KMS-11 (cell line): Measurements from ENCODE around the gene TBC1D19.

Experiments used
- H2AFZ ChIP-seq: fragments of 200-600 bp; sonication (generic); 2 replicates; pipeline ENCODE4 v1.6.1; 2016; ENCODE audit warnings: antibody characterized with exemption, mixed run types, low read depth
- H3K27ac ChIP-seq: fragments of 200-600 bp; sonication (generic); 2 replicates; pipeline ENCODE4 v1.6.1; 2016; ENCODE audit warnings: mild to moderate bottlenecking, mixed run types
- H3K27me3 ChIP-seq: fragments of 200-600 bp; sonication (generic); 2 replicates; pipeline ENCODE4 v1.6.1; 2017; ENCODE audit warnings: mild to moderate bottlenecking, low read depth, mixed run types, moderate library complexity; ENCODE audit not compliant: insufficient read depth
- H3K36me3 ChIP-seq: fragments of 200-600 bp; sonication (generic); 2 replicates; pipeline ENCODE4 v1.6.1; 2017; ENCODE audit warnings: mild to moderate bottlenecking, mixed run types; ENCODE audit not compliant: insufficient read depth
- H3K4me1 ChIP-seq: fragments of 200-600 bp; sonication (generic); 2 replicates; pipeline ENCODE4 v1.6.1; 2016; ENCODE audit warnings: mild to moderate bottlenecking, low read depth, mixed run types; ENCODE audit not compliant: poor library complexity, severe bottlenecking
- H3K4me2 ChIP-seq: fragments of 200-600 bp; sonication (generic); 2 replicates; pipeline ENCODE4 v1.7.0; 2016; ENCODE audit warnings: mild to moderate bottlenecking, mixed run types
- H3K4me3 ChIP-seq: fragments of 200-600 bp; sonication (generic); IDR thresholded peaks from 2 replicates; pipeline ENCODE4 v1.6.1; 2017; ENCODE audit warnings: low read depth, low read length, mixed read lengths; ENCODE audit not compliant: insufficient read depth
- H3K79me2 ChIP-seq: fragments of 200-600 bp; sonication (generic); 2 replicates; pipeline ENCODE4 v1.6.1; 2016; ENCODE audit warnings: low read depth, mixed run types; ENCODE audit not compliant: insufficient read depth
- H3K9ac ChIP-seq: fragments of 200-600 bp; sonication (generic); 2 replicates; pipeline ENCODE4 v1.6.1; 2016; ENCODE audit warnings: mild to moderate bottlenecking, mixed run types
- H4K20me1 ChIP-seq: fragments of 200-600 bp; sonication (generic); 2 replicates; pipeline ENCODE4 v1.6.1; 2016; ENCODE audit warnings: mild to moderate bottlenecking, mixed run types; ENCODE audit not compliant: insufficient read depth
- CTCF ChIP-seq: fragments of 200-600 bp; sonication (generic); conservative IDR thresholded peaks from 2 replicates; pipeline ENCODE4 v1.6.1; 2017; ENCODE audit warnings: low read depth, mild to moderate bottlenecking, antibody characterized with exemption, low read length, moderate library complexity, mixed read lengths

Gene TBC1D19

GRCh38 chr4:26558166-26558895, 25.6 kb upstream of the TBC1D19 start:
- Histone ChIP-seq H3K79me2 (no peaks in the 10 kb centered on the region), H3K4me1 (no peaks in the 10 kb centered on the region), H4K20me1 (no peaks in the 10 kb centered on the region), H3K27ac (no peak overlapping the region), H3K27me3 (no peaks in the 10 kb centered on the region), H3K9ac (no peak overlapping the region), H2AFZ (no peak overlapping the region), H3K4me3 (no peak overlapping the region), H3K4me2 (no peak overlapping the region), H3K36me3 (no peaks in the 10 kb centered on the region)
- TF ChIP-seq CTCF: no peak

- H4K20me1 ChIP-seq: no peaks in the 10 kb centered on the region
- no peak overlapping the region for H3K4me2 ChIP-seq
- no peak overlapping the region for H3K27ac ChIP-seq
- no peak for TF ChIP-seq CTCF
- H3K4me3 ChIP-seq: no peak overlapping the region
- H3K9ac ChIP-seq: no peak overlapping the region
- no peaks in the 10 kb centered on the region for H3K4me1 ChIP-seq
- no peak overlapping the region for H2AFZ ChIP-seq
- no peaks in the 10 kb centered on the region for H3K27me3 ChIP-seq
- no peaks in the 10 kb centered on the region for H3K79me2 ChIP-seq
- H3K36me3 ChIP-seq: no peaks in the 10 kb centered on the region
Observed at GRCh38 chr4:26566133-26566532, 17.8 kb upstream of the TBC1D19 start.

- Histone ChIP-seq H3K9ac (no peak overlapping the region), H3K27me3 (no peaks in the 10 kb centered on the region), H3K4me2 (no peak overlapping the region), H3K79me2 (no peaks in the 10 kb centered on the region), H3K36me3 (no peaks in the 10 kb centered on the region), H4K20me1 (no peaks in the 10 kb centered on the region), H3K27ac (no peak overlapping the region), H3K4me1 (no peaks in the 10 kb centered on the region), H2AFZ (no peak overlapping the region), H3K4me3 (no peak overlapping the region)
- TF ChIP-seq CTCF: no peak
Observed at GRCh38 chr4:26568446-26568994, 15.4 kb upstream of the TBC1D19 start.

- H3K27me3 ChIP-seq: no peaks in the 10 kb centered on the region
- H4K20me1 ChIP-seq: no peaks in the 10 kb centered on the region
- H3K36me3 ChIP-seq: no peaks in the 10 kb centered on the region
- no peak overlapping the region for H3K4me3 ChIP-seq
- H3K27ac ChIP-seq: no peak overlapping the region
- TF ChIP-seq CTCF: no peak
- H2AFZ ChIP-seq: no peak overlapping the region
- no peaks in the 10 kb centered on the region for H3K4me1 ChIP-seq
- H3K79me2 ChIP-seq: no peaks in the 10 kb centered on the region
- no peak overlapping the region for H3K9ac ChIP-seq
- H3K4me2 ChIP-seq: no peak overlapping the region
Observed at GRCh38 chr4:26570596-26570995, 13.3 kb upstream of the TBC1D19 start.
